Smooth muscle cell (in vitro differentiated cells): ENCODE results near the gene ZNF408. TPM values are rescaled to one million over a fixed set of nuclear protein-coding genes. Genes with fewer than 3 reads are reported as not detected.
"Not testable (repeated sequence)": the region's sequence is repeated elsewhere in the genome, so short reads cannot be mapped to it uniquely, and the experiment has no call there.

Source experiments
- DNase-seq: peaks from one replicate; lab custom pipeline; 2025; ENCODE audit not compliant: unreplicated experiment; lab: John Stamatoyannopoulos, UW
- H2AFZ ChIP-seq: fragments of 200-600 bp; sonication (generic); 2 replicates; pipeline ENCODE4 v1.6.0; 2016; ENCODE audit warnings: antibody characterized with exemption, low read depth, mild to moderate bottlenecking
- H3F3A ChIP-seq: fragments of 200-600 bp; sonication (generic); 2 replicates; pipeline ENCODE4 v1.6.0; 2017; ENCODE audit warnings: antibody characterized with exemption, low read depth
- H3K27ac ChIP-seq: fragments of 200-600 bp; sonication (generic); 2 replicates; pipeline ENCODE4 v1.5.1; 2016; ENCODE audit warnings: low read depth, mild to moderate bottlenecking
- H3K27me3 ChIP-seq: fragments of 200-600 bp; sonication (generic); 2 replicates; pipeline ENCODE4 v1.6.1; 2016; ENCODE audit warnings: low read depth, mild to moderate bottlenecking
- H3K36me3 ChIP-seq: fragments of 200-600 bp; sonication (generic); 2 replicates; pipeline ENCODE4 v1.5.1; 2016; ENCODE audit warnings: low read depth
- H3K4me1 ChIP-seq: fragments of 200-600 bp; sonication (generic); 2 replicates; pipeline ENCODE4 v1.5.1; 2016; ENCODE audit warnings: low read depth
- H3K4me2 ChIP-seq: fragments of 200-600 bp; sonication (generic); 2 replicates; pipeline ENCODE4 v1.6.0; 2016; ENCODE audit warnings: mild to moderate bottlenecking
- H3K4me3 ChIP-seq: fragments of 200-600 bp; sonication (generic); 2 replicates; pipeline ENCODE4 v1.5.1; 2016; ENCODE audit warnings: mild to moderate bottlenecking
- H3K79me2 ChIP-seq: fragments of 200-600 bp; sonication (generic); 2 replicates; pipeline ENCODE4 v1.6.0; 2016; ENCODE audit warnings: low read depth, mild to moderate bottlenecking
- H3K9ac ChIP-seq: fragments of 200-600 bp; sonication (generic); 2 replicates; pipeline ENCODE4 v1.6.0; 2016; ENCODE audit warnings: low read depth
- H3K9me3 ChIP-seq: fragments of 200-600 bp; sonication (generic); replicated peaks from 2 replicates; pipeline ENCODE4 v1.5.1; 2016; ENCODE audit warnings: low read depth
- H4K20me1 ChIP-seq: fragments of 200-600 bp; sonication (generic); 2 replicates; pipeline ENCODE4 v1.6.0; 2016; ENCODE audit warnings: low read depth
- WGBS: methylation state at CpG from one replicate; pipeline ENCODE4 v1.1.7; 2016; ENCODE audit warnings: low lambda C conversion rate; 5-methylcytosine and 5-hydroxymethylcytosine counted together
- polyA plus RNA-seq: library from polyadenylated mRNA; unstranded; fragments of >200 nt; fragmentation: Nextera tagmentation; extraction: Ambion mirVana; gene quantifications from 2 replicates; pipeline ENCODE4 v1.2.1, GENCODE V29; 2016
- total RNA-seq: library from RNA; depleted of rRNA; stranded (reverse); fragments of >200 nt; gene quantifications from 2 replicates; pipeline ENCODE4 v1.2.3, GENCODE V29; 2014
- TF ChIP-seq, protein P1 (sequence below): fragments of 200-600 bp; sonication (generic); IDR thresholded peaks from 2 replicates; pipeline ENCODE4 v1.5.1; 2017; ENCODE audit warnings: borderline replicate concordance, mild to moderate bottlenecking, antibody characterized with exemption; ENCODE audit not compliant: insufficient read depth, poor library complexity, severe bottlenecking

Gene ZNF408
- total and polyA plus RNA-seq, 2 experiments from 2014 or later, result 6.2 to 15.8 TPM

DNA sequence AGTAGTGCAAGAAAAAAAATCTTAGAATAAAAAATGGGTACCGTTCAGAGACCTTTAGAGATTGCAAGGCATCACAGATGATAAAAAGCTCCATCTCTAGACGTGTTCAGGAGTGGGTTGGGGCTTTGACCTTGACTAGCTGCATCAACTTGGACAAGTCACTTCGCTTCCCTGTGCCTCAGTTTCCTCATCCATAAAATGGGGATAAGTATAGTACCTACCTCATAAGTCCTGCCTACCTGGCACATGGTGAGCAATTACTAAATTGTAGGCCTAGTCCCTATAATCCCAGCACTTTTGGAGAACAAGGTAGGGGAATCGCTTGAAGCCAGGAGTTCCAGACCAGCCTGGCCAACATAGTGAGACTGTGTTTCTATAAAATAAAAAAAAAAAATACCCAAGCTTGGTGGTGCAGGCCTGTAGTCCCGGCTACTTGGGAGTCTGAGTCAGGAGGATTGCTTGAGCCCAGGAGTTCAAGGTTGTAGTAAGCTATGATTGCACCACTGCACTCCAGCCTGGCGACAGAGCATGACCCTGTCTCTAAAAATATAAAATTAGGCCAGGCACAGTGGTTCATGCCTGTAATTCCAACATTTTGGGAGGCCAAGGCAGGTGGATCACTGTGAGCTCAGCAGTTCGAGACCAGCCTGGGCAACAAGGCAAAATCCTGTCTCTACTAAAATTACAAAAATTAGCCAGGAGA lies 12.2 kb downstream of the ZNF408 start:
- no peaks in the 10 kb centered on the region for H3K79me2 ChIP-seq
- H3K36me3 ChIP-seq, result no peaks in the 10 kb centered on the region
- TF ChIP-seq, protein P1, sequence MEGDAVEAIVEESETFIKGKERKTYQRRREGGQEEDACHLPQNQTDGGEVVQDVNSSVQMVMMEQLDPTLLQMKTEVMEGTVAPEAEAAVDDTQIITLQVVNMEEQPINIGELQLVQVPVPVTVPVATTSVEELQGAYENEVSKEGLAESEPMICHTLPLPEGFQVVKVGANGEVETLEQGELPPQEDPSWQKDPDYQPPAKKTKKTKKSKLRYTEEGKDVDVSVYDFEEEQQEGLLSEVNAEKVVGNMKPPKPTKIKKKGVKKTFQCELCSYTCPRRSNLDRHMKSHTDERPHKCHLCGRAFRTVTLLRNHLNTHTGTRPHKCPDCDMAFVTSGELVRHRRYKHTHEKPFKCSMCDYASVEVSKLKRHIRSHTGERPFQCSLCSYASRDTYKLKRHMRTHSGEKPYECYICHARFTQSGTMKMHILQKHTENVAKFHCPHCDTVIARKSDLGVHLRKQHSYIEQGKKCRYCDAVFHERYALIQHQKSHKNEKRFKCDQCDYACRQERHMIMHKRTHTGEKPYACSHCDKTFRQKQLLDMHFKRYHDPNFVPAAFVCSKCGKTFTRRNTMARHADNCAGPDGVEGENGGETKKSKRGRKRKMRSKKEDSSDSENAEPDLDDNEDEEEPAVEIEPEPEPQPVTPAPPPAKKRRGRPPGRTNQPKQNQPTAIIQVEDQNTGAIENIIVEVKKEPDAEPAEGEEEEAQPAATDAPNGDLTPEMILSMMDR, result no peak
- H3K9ac ChIP-seq, result no peak overlapping the region
- no peak for DNase-seq
- H4K20me1 ChIP-seq, result no peaks in the 10 kb centered on the region
- 90% methylated on average over 7 of the region's 7 CpGs for WGBS
- no peaks in the 10 kb centered on the region for H3K27me3 ChIP-seq
- peaks cover 5% of the 10 kb centered on the region for H3F3A ChIP-seq
- no peak overlapping the region for H3K4me3 ChIP-seq
- peaks cover 4% of the 10 kb centered on the region for H3K4me1 ChIP-seq
- no peaks in the 10 kb centered on the region for H3K9me3 ChIP-seq
- H3K27ac ChIP-seq, result no peak overlapping the region
- no peak overlapping the region for H3K4me2 ChIP-seq
- no peak overlapping the region for H2AFZ ChIP-seq

DNA sequence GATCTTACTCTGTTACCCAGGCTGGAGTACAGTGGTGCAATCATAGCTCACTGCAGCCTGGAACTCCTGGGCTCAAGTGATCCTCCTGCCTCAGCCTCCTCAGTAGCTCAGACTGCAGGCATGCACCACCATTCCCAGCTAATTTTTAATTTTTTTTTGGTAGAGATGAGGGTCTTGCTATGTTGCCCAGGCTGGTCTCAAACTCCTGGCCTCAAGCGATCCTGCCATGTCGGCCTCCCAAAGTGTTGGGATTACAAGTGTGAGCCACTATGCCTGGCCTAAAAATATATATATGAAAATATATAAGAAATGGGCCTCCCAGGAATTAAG lies 17.0 kb downstream of the ZNF408 start:
- H3K27ac ChIP-seq, H2AFZ ChIP-seq, H3K27me3 ChIP-seq, H3K4me1 ChIP-seq, H3F3A ChIP-seq, H3K9ac ChIP-seq, H3K9me3 ChIP-seq, H4K20me1 ChIP-seq, H3K4me3 ChIP-seq, DNase-seq, H3K36me3 ChIP-seq, H3K4me2 ChIP-seq, H3K79me2 ChIP-seq: not testable (repeated sequence)
- 95% methylated on average over 2 of the region's 2 CpGs for WGBS

DNA sequence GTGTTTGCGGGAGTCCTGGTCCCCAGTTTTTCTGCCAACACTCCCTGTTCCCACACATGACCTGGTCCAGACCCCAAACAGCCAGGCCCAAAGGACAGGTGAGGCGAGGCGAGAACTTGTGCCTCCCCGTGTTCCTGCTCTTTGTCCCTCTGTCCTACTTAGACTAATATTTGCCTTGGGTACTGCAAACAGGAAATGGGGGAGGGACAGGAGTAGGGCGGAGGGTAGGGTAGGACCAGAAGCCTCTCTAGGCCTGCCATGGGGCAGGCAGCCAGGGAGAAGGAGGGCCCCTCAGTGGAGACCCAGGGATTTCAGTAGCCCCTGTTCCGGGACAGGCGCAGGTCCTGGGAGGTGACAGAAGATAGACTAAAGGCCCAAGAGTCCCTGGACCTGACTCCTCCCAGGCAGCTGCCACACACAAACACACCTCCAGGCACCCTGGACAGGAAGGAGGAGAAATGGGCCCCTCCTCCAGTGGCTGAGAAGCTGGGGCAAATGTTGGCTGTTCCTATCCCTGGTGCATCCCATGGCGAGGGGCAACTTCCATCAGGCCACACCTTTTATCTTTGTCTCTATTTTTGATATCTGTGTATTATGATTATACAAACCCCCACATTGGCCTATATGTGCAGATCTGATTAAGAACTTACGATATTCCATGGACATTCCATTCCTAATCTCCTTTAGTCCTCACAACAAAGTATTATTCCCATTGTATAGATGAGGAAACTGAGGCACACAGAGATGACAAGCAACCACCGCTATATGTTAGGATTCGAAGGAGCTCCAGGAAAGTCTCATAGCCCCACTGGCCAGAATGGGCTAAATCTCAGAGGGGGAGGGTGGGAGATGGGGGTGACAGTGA lies 17.6 kb downstream of the ZNF408 start:
- Histone ChIP-seq H3F3A (peaks cover 5% of the 10 kb centered on the region), H3K4me3 (no peak overlapping the region), H4K20me1 (no peaks in the 10 kb centered on the region), H3K27me3 (no peaks in the 10 kb centered on the region), H3K4me1 (peaks cover 4% of the 10 kb centered on the region), H2AFZ (no peak overlapping the region), H3K27ac (no peak overlapping the region), H3K9ac (no peak overlapping the region), H3K79me2 (no peaks in the 10 kb centered on the region), H3K36me3 (no peaks in the 10 kb centered on the region), H3K4me2 (no peak overlapping the region), H3K9me3 (no peaks in the 10 kb centered on the region)
- 93% methylated on average over 11 of the region's 11 CpGs for WGBS
- TF ChIP-seq, protein P1, result no peak
- DNase-seq, result no peak

DNA sequence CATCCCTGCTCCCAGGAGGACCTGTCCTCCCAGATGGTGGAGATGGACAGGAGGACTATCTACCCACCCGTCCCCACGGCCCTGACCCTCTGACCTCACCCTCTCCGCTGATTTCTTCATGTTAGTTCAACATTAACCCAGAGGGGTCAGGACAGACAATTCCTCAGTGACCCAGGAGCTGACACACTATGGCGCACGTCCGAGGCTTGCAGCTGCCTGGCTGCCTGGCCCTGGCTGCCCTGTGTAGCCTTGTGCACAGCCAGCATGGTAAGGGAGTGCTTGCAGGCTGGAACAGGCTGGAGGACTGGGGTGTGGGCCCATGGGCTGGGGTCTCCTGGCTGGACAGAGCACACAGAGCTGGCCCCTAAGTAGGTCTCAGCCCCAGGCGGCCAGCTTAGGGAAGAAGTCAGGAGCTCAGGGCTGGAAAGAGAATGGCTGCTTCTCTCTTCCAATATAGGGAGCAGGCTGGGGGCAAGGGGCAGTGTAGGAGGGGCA lies 18.3 kb downstream of the ZNF408 start, which contains the start of gene F2:
TSS of gene F2 (plus strand) at position 166 of the 495 bp plus-strand sequence. CDS start at position 189, 23 bp downstream.
- Histone ChIP-seq H4K20me1 (no peaks in the 10 kb centered on the region), H2AFZ (no peak within 1 kb of the TSS), H3K4me1 (peaks cover 4% of the 10 kb centered on the region), H3K9me3 (no peaks in the 10 kb centered on the region), H3F3A (peaks cover 5% of the 10 kb centered on the region), H3K27ac (no peak within 1 kb of the TSS), H3K36me3 (no peaks in the 10 kb centered on the region), H3K27me3 (no peaks in the 10 kb centered on the region), H3K79me2 (no peaks in the 10 kb centered on the region), H3K4me2 (no peak within 1 kb of the TSS), H3K9ac (no peak within 1 kb of the TSS), H3K4me3 (no peak within 1 kb of the TSS)
- TF ChIP-seq, protein P1, result no peak
- DNase-seq, result no peak
- WGBS, result 93% methylated on average over 7 of the region's 7 CpGs
